Upper lobe of left lung (tissue), 6 donors: ENCODE data around the gene GLI1. TPM values are rescaled to one million over a fixed set of nuclear protein-coding genes. Genes with fewer than 3 reads are reported as not detected.

Experiments used
- ATAC-seq, 2 donors: fragments of 200-7000 bp; cut with Tn5 transposase; one replicate each; pipeline ENCODE4 v1.9.1; 2022; ENCODE audit warnings: mild to moderate bottlenecking in 2 of 2, moderate library complexity in 2 of 2; ENCODE audit not compliant: low FRiP score in 2 of 2
- DNase-seq, 2 donors: peaks; one replicate each; pipeline ENCODE4 v3.0.0-alpha.2; 2019 to 2020
- H3K27ac ChIP-seq, 4 donors: fragments of 200-600 bp; sonication (generic); one replicate each; pipeline ENCODE4 v1.5.1; 2016 to 2019
- H3K27me3 ChIP-seq, 4 donors: fragments of 200-600 bp; sonication (generic); one replicate each; pipeline ENCODE4 v1.5.1; 2017 to 2019
- H3K36me3 ChIP-seq, 4 donors: fragments of 200-600 bp; sonication (generic); one replicate each; pipeline ENCODE4 v1.5.1; 2016 to 2019
- H3K4me1 ChIP-seq, 4 donors: fragments of 200-600 bp; sonication (generic); one replicate each; pipeline ENCODE4 v1.5.1; 2018 to 2019
- H3K4me3 ChIP-seq, 4 donors: fragments of 200-600 bp; sonication (generic); one replicate each; pipeline ENCODE4 v1.5.1; 2017 to 2019; ENCODE audit warnings: mild to moderate bottlenecking in 2 of 4, moderate library complexity in 1 of 4
- H3K9me3 ChIP-seq, 4 donors: fragments of 200-600 bp; sonication (generic); one replicate each; pipeline ENCODE4 v1.5.1; 2018 to 2019
- CTCF ChIP-seq, 6 experiments: fragments of 450-650 bp in 4 of 6; fragments of 200-600 bp in 2 of 6; sonication (generic) in 2 of 6; IDR thresholded peaks; one replicate each; pipeline ENCODE4 v1.5.1; 2016 to 2019; ENCODE audit warnings: antibody characterized with exemption in 6 of 6
- EP300 ChIP-seq, 4 donors: sonication (generic); formaldehyde crosslinking; IDR thresholded peaks; one replicate each; pipeline ENCODE4 v1.5.1; 2017; ENCODE audit warnings: antibody characterized with exemption in 4 of 4, control low read depth in 2 of 4
- POLR2A ChIP-seq, 4 donors: fragments of 450-650 bp; IDR thresholded peaks; one replicate each; pipeline ENCODE4 v1.5.1; 2016 to 2017; ENCODE audit warnings: antibody characterized with exemption in 4 of 4, mild to moderate bottlenecking in 2 of 4
- POLR2AphosphoS5 ChIP-seq, 2 donors: sonication (generic); formaldehyde crosslinking; IDR thresholded peaks; one replicate each; pipeline ENCODE4 v1.5.1; 2017; ENCODE audit warnings: antibody characterized with exemption in 2 of 2
- WGBS, 2 donors: methylation state at CpG; one replicate each; pipeline ENCODE4 v1.1.5; 2017 to 2018; 5-methylcytosine and 5-hydroxymethylcytosine counted together
- total RNA-seq, 6 donors: library from RNA; depleted of rRNA in 4 of 6; stranded (reverse); fragments of >200 nt in 4 of 6; gene quantifications; one replicate each; pipeline versions ENCODE4 v1.1.0 to v1.2.1, GENCODE V29; 2016 to 2021
- donor health status: DM: no; HTN: no; CAD: no; lungs with moderate emphysema.
- donor health status: DM: no; HTN: yes; CAD: no; lungs with severe emphysema.

The GLI1 gene
- total RNA-seq, 6 donors from 2014 or later, result 0.69 to 3.0 (median 1.5) TPM; not detected in 2

GRCh38 chr12:57454213-57454565 is 5.4 kb upstream of the GLI1 start:
- Histone ChIP-seq H3K9me3 (no peaks in the 10 kb centered on the region), H3K4me1 (peaks cover 3 to 20% (median 7%) of the 10 kb centered on the region in 4 donors), H3K36me3 (no peaks in the 10 kb centered on the region), H3K27me3 (no peaks in the 10 kb centered on the region), H3K4me3 (no peak overlapping the region), H3K27ac (no peak overlapping the region)
- TF ChIP-seq EP300 (IDR thresholded peaks at IDR 0.05), result no peak
- TF ChIP-seq POLR2A (IDR thresholded peaks at IDR 0.05), result no peak
- no peak for TF ChIP-seq POLR2AphosphoS5 (IDR thresholded peaks at IDR 0.05)
- no peak for TF ChIP-seq CTCF (IDR thresholded peaks at IDR 0.05)
- ATAC-seq, result no peak
- no peak for DNase-seq
- 90 to 96% methylated on average over 2 of the region's 2 CpGs for WGBS, 2 donors

- Histone ChIP-seq H3K27me3 (no peaks in the 10 kb centered on the region), H3K4me3 (no peak within 1 kb of the TSS), H3K27ac (no peak within 1 kb of the TSS), H3K4me1 (peaks cover 3 to 20% (median 9%) of the 10 kb centered on the region in 4 donors), H3K9me3 (no peaks in the 10 kb centered on the region), H3K36me3 (no peaks in the 10 kb centered on the region)
- 58 to 76% methylated on average over 7 to 10 of the region's 10 CpGs for WGBS, 2 donors
- no peak for ATAC-seq
- TF ChIP-seq EP300 (IDR thresholded peaks at IDR 0.05) (no peak), POLR2A (IDR thresholded peaks at IDR 0.05) (no peak), POLR2AphosphoS5 (IDR thresholded peaks at IDR 0.05) (no peak), CTCF (IDR thresholded peaks at IDR 0.05) (no peak)
- DNase-seq, result no peak
These were observed 4.8 kb upstream of the GLI1 start, which contains the start of gene INHBE for GRCh38 chr12:57454566-57455373. TSS of gene INHBE (plus strand) at chr12:57455307. CDS start at chr12:57455537, 230 bp downstream.

- Histone ChIP-seq H3K9me3 (no peaks in the 10 kb centered on the region), H3K27ac (no peak overlapping the region), H3K4me1 (peaks cover 11 to 28% (median 17%) of the 10 kb centered on the region in 4 donors), H3K4me3 (no peak overlapping the region), H3K36me3 (no peaks in the 10 kb centered on the region), H3K27me3 (peaks cover 0 to 2% (median 0%) of the 10 kb centered on the region in 4 donors)
- no peak for TF ChIP-seq CTCF (IDR thresholded peaks at IDR 0.05)
- no peak for TF ChIP-seq POLR2AphosphoS5 (IDR thresholded peaks at IDR 0.05)
- no peak for TF ChIP-seq POLR2A (IDR thresholded peaks at IDR 0.05)
- TF ChIP-seq EP300 (IDR thresholded peaks at IDR 0.05), result no peak
- DNase-seq, result no peak
- no peak for ATAC-seq
- WGBS, 2 donors, result 47 to 65% methylated on average over 3 to 10 of the region's 10 CpGs
These were observed 4.0 kb upstream of the GLI1 start for GRCh38 chr12:57455374-57456144.

- peaks cover 0 to 8% (median 3%) of the 10 kb centered on the region in 4 donors for H3K27me3 ChIP-seq
- ATAC-seq (no peak), DNase-seq (no peak)
- H3K36me3 ChIP-seq, result no peaks in the 10 kb centered on the region
- no peak for TF ChIP-seq EP300 (IDR thresholded peaks at IDR 0.05)
- TF ChIP-seq POLR2A (IDR thresholded peaks at IDR 0.05), result no peak
- TF ChIP-seq POLR2AphosphoS5 (IDR thresholded peaks at IDR 0.05), result no peak
- TF ChIP-seq CTCF (IDR thresholded peaks at IDR 0.05), result peak in 4 of 6 experiments; percentile 26 to 45 (median 33)
- H3K9me3 ChIP-seq, result no peaks in the 10 kb centered on the region
- H3K27ac ChIP-seq, result no peak overlapping the region
- WGBS, 2 donors, result 16 to 43% methylated on average over 6 to 14 of the region's 15 CpGs
- H3K4me1 ChIP-seq, result peaks cover 17 to 35% (median 24%) of the 10 kb centered on the region in 4 donors
- no peak overlapping the region for H3K4me3 ChIP-seq
These were observed 3.4 kb upstream of the GLI1 start for GRCh38 chr12:57456145-57456700.
